Astrocyte of the hippocampus (primary cell): ENCODE results near the gene ZNF189.
"Not testable (repeated sequence)": the region's sequence is repeated elsewhere in the genome, so short reads cannot be mapped to it uniquely, and the experiment has no call there.

Source experiments
- DNase-seq: peaks from one replicate; pipeline ENCODE4 v3.0.0; 2011; ENCODE audit warnings: low read depth, low spot score

ZNF189 gene

GRCh38 chr9:101380295-101380694 is 18.4 kb upstream of the ZNF189 start:
- no peak for DNase-seq

- no peak for DNase-seq
Measured at GRCh38 chr9:101381118-101381517, 17.5 kb upstream of the ZNF189 start.

- DNase-seq = no peak
Measured at GRCh38 chr9:101381833-101382342, 16.8 kb upstream of the ZNF189 start.

- peak; percentile 39 for DNase-seq
Measured at GRCh38 chr9:101383361-101383760, 15.3 kb upstream of the ZNF189 start.

- DNase-seq = not testable (repeated sequence)
Measured at GRCh38 chr9:101384873-101385536, 13.6 kb upstream of the ZNF189 start, which contains the start of gene BAAT. Gene BAAT, minus strand, starts transcription at chr9:101385006. Its CDS starts 13,602 bp downstream, at chr9:101371404.

GRCh38 chr9:101387871-101388506 is 10.7 kb upstream of the ZNF189 start:
- DNase-seq = peak; percentile 67

- peak; percentile 20 for DNase-seq
Measured at GRCh38 chr9:101388507-101388993, 10.1 kb upstream of the ZNF189 start.

- DNase-seq = no peak
Measured at GRCh38 chr9:101393135-101393534, 5.5 kb upstream of the ZNF189 start.

GRCh38 chr9:101394687-101395086 is 4.0 kb upstream of the ZNF189 start:
- DNase-seq = no peak

- no peak for DNase-seq
Measured at GRCh38 chr9:101397746-101398067, 944 bp upstream of the ZNF189 start.

GRCh38 chr9:101398930-101399642 is 435 bp downstream of the ZNF189 start:
- no peak for DNase-seq

- DNase-seq = no peak
Measured at GRCh38 chr9:101399643-101399970, 956 bp downstream of the ZNF189 start.

GRCh38 chr9:101400120-101400519 is 1.5 kb downstream of the ZNF189 start:
- no peak for DNase-seq

- no peak for DNase-seq
Measured at GRCh38 chr9:101403516-101404285, 5.0 kb downstream of the ZNF189 start.

- no peak for DNase-seq
Measured at GRCh38 chr9:101408374-101409078, 9.9 kb downstream of the ZNF189 start.

- no peak for DNase-seq
Measured at GRCh38 chr9:101409079-101409477, 10.4 kb downstream of the ZNF189 start.

- DNase-seq = no peak
Measured at GRCh38 chr9:101414839-101415238, 16.2 kb downstream of the ZNF189 start.

- DNase-seq = no peak
Measured at GRCh38 chr9:101415578-101415977, 16.9 kb downstream of the ZNF189 start.

- no peak for DNase-seq
Measured at GRCh38 chr9:101417389-101417788, 18.7 kb downstream of the ZNF189 start.

- no peak for DNase-seq
Measured at GRCh38 chr9:101417977-101418376, 19.3 kb downstream of the ZNF189 start.
